ENCODE measurements around the gene CAMTA1. TPM values are rescaled to one million over a fixed set of nuclear protein-coding genes. Genes with fewer than 3 reads are reported as not detected.

Gene CAMTA1
- total RNA-seq, 2 donors from 2014 or later = 100 to 102 TPM

DNA sequence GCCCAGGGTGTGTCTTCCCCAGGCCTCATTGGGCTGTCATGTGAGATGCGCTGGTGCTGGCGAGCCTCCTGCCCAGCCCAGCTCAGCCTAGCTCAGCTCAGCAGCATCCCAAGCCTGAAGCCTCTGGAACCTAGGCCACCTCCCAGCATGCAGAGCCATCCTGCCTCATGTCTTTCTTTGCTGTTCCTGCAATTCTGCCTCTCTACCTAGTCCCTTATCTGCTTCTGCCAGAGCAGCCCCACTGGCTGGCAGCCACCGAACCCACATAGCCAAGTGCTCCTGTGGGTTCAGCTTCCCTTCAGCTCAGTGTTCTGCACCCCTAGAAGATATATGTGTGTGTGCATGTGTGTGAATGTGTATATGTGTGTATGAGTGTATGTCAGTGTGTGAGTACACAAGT, 694.3 kb downstream of the CAMTA1 start:
- Histone ChIP-seq H3K4me1 (replicated peaks) (no peaks in the 10 kb centered on the region), H3K27ac (no peak overlapping the region), H3K27me3 (replicated peaks; ENCODE audit: insufficient read depth) (no peaks in the 10 kb centered on the region), H3K9me3 (no peaks in the 10 kb centered on the region), H3K4me3 (no peak overlapping the region), H3K36me3 (no peaks in the 10 kb centered on the region)
- no peak for TF ChIP-seq POLR2A (IDR thresholded peaks at IDR 0.05)
- no peak for TF ChIP-seq CTCF (IDR thresholded peaks at IDR 0.05)
- TF ChIP-seq POLR2AphosphoS5 (IDR thresholded peaks at IDR 0.05) = no peak
- 93% methylated on average over 3 of the region's 3 CpGs for WGBS
- DNase-seq (ENCODE audit: low spot score) = no peak
- intact Hi-C loops (cut with DNase I) = no loop called here

DNA sequence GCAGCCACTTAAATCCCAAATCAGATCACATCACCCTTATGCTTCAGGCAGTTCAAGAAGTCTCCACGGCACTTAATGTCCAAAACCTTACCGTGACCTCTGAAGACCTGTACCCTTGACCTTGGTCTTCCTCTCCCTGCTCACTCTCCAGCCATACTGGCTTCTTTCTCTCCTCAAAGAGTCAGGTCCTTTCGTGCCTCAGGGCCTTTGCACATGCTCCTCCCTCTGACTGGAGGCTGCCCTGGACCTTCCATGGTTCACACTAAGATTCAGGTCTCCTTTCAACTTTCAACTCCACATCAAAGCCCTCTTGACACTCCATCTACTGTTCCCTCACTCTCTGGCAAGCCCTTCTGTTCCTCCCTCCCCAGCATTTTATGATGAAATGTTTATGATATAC, 695.9 kb downstream of the CAMTA1 start:
- WGBS = 60% methylated on average over 3 of the region's 3 CpGs
- no peak for DNase-seq (ENCODE audit: low spot score)
- no peak overlapping the region for H3K27ac ChIP-seq
- no peak overlapping the region for H3K4me3 ChIP-seq
- no peaks in the 10 kb centered on the region for H3K9me3 ChIP-seq
- H3K27me3 ChIP-seq (replicated peaks; ENCODE audit: insufficient read depth) = no peaks in the 10 kb centered on the region
- H3K4me1 ChIP-seq (replicated peaks) = no peaks in the 10 kb centered on the region
- intact Hi-C loops (cut with DNase I) = no loop called here
- TF ChIP-seq CTCF (IDR thresholded peaks at IDR 0.05) (no peak), POLR2AphosphoS5 (IDR thresholded peaks at IDR 0.05) (no peak), POLR2A (IDR thresholded peaks at IDR 0.05) (no peak)
- H3K36me3 ChIP-seq = no peaks in the 10 kb centered on the region

DNA sequence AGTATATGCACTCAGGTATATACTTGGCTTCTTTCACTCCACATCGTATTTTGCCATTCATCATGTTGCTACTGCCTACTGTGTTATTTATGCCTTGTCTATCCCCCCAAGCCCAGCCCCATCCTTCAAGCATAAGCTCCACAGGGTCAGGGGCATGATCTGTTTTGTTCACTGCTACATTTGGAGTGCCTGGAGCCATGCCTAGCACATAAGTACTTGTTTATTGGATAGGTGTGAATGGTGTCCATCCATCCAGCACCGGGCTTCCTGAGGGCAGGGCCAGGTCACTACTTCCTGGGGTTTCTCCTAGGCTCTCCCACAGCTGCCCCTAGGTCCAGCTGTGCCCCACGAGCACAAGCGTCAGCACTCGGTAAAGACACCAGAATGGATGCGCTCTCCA, 696.8 kb downstream of the CAMTA1 start:
- no peaks in the 10 kb centered on the region for H3K27me3 ChIP-seq (replicated peaks; ENCODE audit: insufficient read depth)
- H3K9me3 ChIP-seq = no peaks in the 10 kb centered on the region
- 73% methylated on average over 6 of the region's 6 CpGs for WGBS
- TF ChIP-seq POLR2AphosphoS5 (IDR thresholded peaks at IDR 0.05) (no peak), CTCF (IDR thresholded peaks at IDR 0.05) (no peak), POLR2A (IDR thresholded peaks at IDR 0.05) (no peak)
- no peak for DNase-seq (ENCODE audit: low spot score)
- no peaks in the 10 kb centered on the region for H3K36me3 ChIP-seq
- no peaks in the 10 kb centered on the region for H3K4me1 ChIP-seq (replicated peaks)
- no peak overlapping the region for H3K27ac ChIP-seq
- H3K4me3 ChIP-seq = no peak overlapping the region
- intact Hi-C loops (cut with DNase I) = no loop called here

- no peaks in the 10 kb centered on the region for H3K27me3 ChIP-seq (replicated peaks; ENCODE audit: insufficient read depth)
- no peak overlapping the region for H3K27ac ChIP-seq
- H3K9me3 ChIP-seq = no peaks in the 10 kb centered on the region
- no peak overlapping the region for H3K4me3 ChIP-seq
- intact Hi-C loops (cut with DNase I) = no loop called here
- TF ChIP-seq POLR2A (IDR thresholded peaks at IDR 0.05) = no peak
- TF ChIP-seq POLR2AphosphoS5 (IDR thresholded peaks at IDR 0.05) = no peak
- TF ChIP-seq CTCF (IDR thresholded peaks at IDR 0.05) = no peak
- no peaks in the 10 kb centered on the region for H3K36me3 ChIP-seq
- DNase-seq (ENCODE audit: low spot score) = no peak
- no peaks in the 10 kb centered on the region for H3K4me1 ChIP-seq (replicated peaks)
- WGBS = 73% methylated on average over 10 of the region's 10 CpGs
These were observed 697.7 kb downstream of the CAMTA1 start for GRCh38 chr1:7482772-7483495.

Data from prostate gland (tissue), 2 donors.